HCT116 (cell line): ENCODE measurements around the gene FGFBP1.

Experiments
- CEBPB ChIP-seq: IDR thresholded peaks from 2 replicates; pipeline ENCODE4 v1.6.1; 2012; ENCODE audit warnings: low read depth
- EGR1 ChIP-seq: IDR thresholded peaks from 2 replicates; pipeline ENCODE4 v1.6.1; 2012; ENCODE audit warnings: low read depth
- EZH2phosphoT487 ChIP-seq: fragments of 200-600 bp; IDR thresholded peaks from 2 replicates; pipeline ENCODE4 v1.6.1; 2018; ENCODE audit warnings: antibody characterized with exemption, borderline replicate concordance
- JUND ChIP-seq: IDR thresholded peaks from 2 replicates; pipeline ENCODE4 v1.6.1; 2012
- POLR2A ChIP-seq: IDR thresholded peaks from 2 replicates; pipeline ENCODE4 v1.7.0; 2011; ENCODE audit warnings: borderline replicate concordance; ENCODE audit not compliant: insufficient read depth, insufficient read length; ENCODE audit errors: extremely low read depth
- SP1 ChIP-seq: IDR thresholded peaks from 2 replicates; pipeline ENCODE4 v1.6.1; 2012; ENCODE audit warnings: low read depth
- TCF7L2 ChIP-seq: IDR thresholded peaks from 2 replicates; pipeline ENCODE4 v1.7.0; 2011; ENCODE audit warnings: borderline replicate concordance, inconsistent platforms; ENCODE audit not compliant: insufficient read depth, insufficient read length; ENCODE audit errors: extremely low read depth
- YY1 ChIP-seq: IDR thresholded peaks from 2 replicates; pipeline ENCODE4 v1.6.1; 2011; ENCODE audit warnings: low read length, low read depth, moderate library complexity, mild to moderate bottlenecking; ENCODE audit not compliant: insufficient replicate concordance; ENCODE audit errors: extremely low read depth
- TF ChIP-seq, protein P1 (sequence below), 3 experiments: fragments of 200-600 bp in 1 of 3; sonication (generic) in 1 of 3; IDR thresholded peaks in 2 of 3; conservative IDR thresholded peaks in 1 of 3; 2 replicates each; pipeline ENCODE4 v1.5.1; 2012 to 2017; ENCODE audit warnings: low read depth in 2 of 3, low read length in 2 of 3, antibody characterized with exemption in 1 of 3, borderline replicate concordance in 1 of 3, control low read depth in 1 of 3, mild to moderate bottlenecking in 1 of 3, mixed read lengths in 1 of 3, mixed run types in 1 of 3, moderate library complexity in 1 of 3; ENCODE audit not compliant: insufficient read depth in 1 of 3
- TF ChIP-seq, protein P2 (sequence below): IDR thresholded peaks from 2 replicates; pipeline ENCODE4 v1.6.1; 2011; ENCODE audit warnings: mild to moderate bottlenecking, low read length, moderate library complexity; ENCODE audit not compliant: insufficient replicate concordance; ENCODE audit errors: extremely low read depth

DNA sequence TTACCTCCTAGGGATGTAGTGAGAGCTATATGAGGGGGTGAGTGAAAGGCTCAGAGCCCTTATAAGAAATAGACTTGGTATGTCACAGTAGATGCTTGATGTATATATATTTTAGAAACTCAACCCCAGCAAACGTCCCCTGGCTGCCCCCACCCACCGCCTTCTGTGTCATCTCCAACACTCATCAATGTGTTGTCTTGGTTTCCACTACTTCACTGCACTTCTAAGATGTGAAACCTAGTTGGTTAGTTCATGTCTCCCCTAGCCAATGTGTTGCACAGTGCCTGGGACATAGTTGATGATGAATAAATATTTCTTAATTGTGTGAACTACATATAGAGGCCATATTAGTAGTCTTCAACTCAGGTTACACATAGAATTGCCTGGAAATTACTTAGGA is 20.0 kb upstream of the FGFBP1 start:
- TF ChIP-seq, protein P1, sequence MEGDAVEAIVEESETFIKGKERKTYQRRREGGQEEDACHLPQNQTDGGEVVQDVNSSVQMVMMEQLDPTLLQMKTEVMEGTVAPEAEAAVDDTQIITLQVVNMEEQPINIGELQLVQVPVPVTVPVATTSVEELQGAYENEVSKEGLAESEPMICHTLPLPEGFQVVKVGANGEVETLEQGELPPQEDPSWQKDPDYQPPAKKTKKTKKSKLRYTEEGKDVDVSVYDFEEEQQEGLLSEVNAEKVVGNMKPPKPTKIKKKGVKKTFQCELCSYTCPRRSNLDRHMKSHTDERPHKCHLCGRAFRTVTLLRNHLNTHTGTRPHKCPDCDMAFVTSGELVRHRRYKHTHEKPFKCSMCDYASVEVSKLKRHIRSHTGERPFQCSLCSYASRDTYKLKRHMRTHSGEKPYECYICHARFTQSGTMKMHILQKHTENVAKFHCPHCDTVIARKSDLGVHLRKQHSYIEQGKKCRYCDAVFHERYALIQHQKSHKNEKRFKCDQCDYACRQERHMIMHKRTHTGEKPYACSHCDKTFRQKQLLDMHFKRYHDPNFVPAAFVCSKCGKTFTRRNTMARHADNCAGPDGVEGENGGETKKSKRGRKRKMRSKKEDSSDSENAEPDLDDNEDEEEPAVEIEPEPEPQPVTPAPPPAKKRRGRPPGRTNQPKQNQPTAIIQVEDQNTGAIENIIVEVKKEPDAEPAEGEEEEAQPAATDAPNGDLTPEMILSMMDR (IDR thresholded peaks at IDR 0.05 in 2 of 3, conservative IDR thresholded peaks at IDR 0.05 in 1 of 3; ENCODE audit: borderline replicate concordance in 1 of 3, insufficient read depth in 1 of 3, low read depth in 2 of 3, low read length in 2 of 3) = no peak
- TF ChIP-seq CEBPB (no peak), JUND (no peak), POLR2A (no peak), EGR1 (no peak), SP1 (no peak), EZH2phosphoT487 (no peak), TCF7L2 (no peak), YY1 (no peak)
- TF ChIP-seq, protein P2, sequence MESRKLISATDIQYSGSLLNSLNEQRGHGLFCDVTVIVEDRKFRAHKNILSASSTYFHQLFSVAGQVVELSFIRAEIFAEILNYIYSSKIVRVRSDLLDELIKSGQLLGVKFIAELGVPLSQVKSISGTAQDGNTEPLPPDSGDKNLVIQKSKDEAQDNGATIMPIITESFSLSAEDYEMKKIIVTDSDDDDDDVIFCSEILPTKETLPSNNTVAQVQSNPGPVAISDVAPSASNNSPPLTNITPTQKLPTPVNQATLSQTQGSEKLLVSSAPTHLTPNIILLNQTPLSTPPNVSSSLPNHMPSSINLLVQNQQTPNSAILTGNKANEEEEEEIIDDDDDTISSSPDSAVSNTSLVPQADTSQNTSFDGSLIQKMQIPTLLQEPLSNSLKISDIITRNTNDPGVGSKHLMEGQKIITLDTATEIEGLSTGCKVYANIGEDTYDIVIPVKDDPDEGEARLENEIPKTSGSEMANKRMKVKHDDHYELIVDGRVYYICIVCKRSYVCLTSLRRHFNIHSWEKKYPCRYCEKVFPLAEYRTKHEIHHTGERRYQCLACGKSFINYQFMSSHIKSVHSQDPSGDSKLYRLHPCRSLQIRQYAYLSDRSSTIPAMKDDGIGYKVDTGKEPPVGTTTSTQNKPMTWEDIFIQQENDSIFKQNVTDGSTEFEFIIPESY = no peak
